Measurements from ENCODE around the gene FGGY.

Gene FGGY

DNA sequence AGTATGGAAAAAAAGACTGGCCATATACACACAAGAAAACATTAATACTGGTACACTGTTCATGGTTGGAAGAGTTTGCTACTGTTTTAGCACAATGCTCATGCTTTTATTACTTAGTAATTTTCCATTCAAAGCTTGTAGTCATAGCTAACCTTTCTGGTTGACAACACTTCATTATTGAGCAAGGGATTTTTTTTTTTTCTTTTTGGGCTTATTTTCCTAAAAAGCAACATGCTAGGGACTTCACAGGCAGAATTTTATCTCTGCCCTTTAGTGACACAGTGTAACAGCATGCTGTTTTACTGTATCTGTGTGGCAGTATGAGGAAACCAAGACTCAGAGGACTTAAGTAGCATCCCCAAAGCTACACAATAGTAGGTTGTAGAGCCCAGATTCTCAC lies 58.5 kb downstream of the FGGY start:
- Histone ChIP-seq H3K9ac (ENCODE audit: low read depth, low read length) (no peak overlapping the region), H3K27me3 (ENCODE audit: insufficient read depth, low read length) (no peaks in the 10 kb centered on the region), H3K27ac (ENCODE audit: low read length) (no peak overlapping the region), H3K36me3 (ENCODE audit: insufficient read depth, low read depth, low read length) (no peaks in the 10 kb centered on the region), H3K4me3 (ENCODE audit: low read length) (no peak overlapping the region), H3K9me3 (ENCODE audit: insufficient read depth, low read depth, low read length) (no peaks in the 10 kb centered on the region), H3K4me1 (ENCODE audit: insufficient read depth, low read length) (peaks cover 4% of the 10 kb centered on the region; the same call in 1 of the 2 replicates)

DNA sequence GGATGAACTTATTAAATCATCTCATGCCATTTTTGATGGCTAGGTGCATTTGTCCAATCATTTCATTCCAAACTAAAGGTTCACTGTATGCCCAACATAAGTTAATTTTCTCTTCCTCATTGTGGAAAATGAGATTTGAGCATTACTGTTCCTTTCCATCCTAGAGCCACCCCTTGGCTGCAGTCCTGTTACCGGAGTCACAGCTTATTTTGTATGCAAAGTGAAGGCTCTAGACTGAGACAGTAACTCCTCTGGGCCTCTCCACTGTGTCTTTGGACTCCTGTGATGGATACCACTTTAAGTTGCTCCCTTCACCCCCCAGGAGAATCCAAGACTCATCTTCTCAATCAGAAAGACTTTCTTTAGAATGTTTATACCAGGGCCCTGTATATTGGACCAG lies 59.7 kb downstream of the FGGY start:
- no peak overlapping the region for H3K9ac ChIP-seq (ENCODE audit: low read depth, low read length)
- no peaks in the 10 kb centered on the region for H3K9me3 ChIP-seq (ENCODE audit: insufficient read depth, low read depth, low read length)
- no peak overlapping the region for H3K27ac ChIP-seq (ENCODE audit: low read length)
- peaks cover 4% of the 10 kb centered on the region; the same call in 1 of the 2 replicates for H3K4me1 ChIP-seq (ENCODE audit: insufficient read depth, low read length)
- no peaks in the 10 kb centered on the region for H3K36me3 ChIP-seq (ENCODE audit: insufficient read depth, low read depth, low read length)
- H3K4me3 ChIP-seq (ENCODE audit: low read length): no peak overlapping the region
- H3K27me3 ChIP-seq (ENCODE audit: insufficient read depth, low read length): no peaks in the 10 kb centered on the region

DNA sequence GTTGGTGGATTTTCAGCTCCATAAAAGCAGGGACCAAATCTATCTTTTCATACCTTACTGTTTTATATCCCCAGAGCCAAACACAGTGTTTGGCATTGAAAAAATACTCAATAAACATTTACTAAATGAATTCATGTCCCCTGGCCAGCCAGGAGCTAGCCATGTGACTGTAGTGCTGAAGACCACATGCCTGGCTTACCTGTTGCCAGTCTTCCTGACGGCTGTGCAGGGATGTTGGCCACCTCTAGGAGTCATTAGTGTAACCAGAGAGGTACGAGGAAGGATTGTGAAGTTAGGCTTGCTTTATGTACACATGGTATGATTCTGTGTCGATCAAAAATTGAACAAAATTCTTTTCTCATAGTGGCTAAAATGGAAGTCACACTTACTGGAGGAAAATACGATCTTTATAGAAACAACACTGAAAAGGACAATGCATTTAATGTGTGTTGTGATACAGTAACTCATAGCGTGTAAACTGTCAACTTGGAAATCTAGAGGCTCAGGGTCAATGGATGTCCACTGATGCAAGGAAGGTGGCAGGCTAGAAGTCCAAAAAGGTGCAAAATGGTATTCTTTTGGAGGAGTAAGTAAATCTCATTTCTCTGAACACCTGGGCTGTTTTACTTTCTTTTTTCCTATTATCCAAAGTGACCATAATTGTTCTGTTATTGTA lies 60.9 kb downstream of the FGGY start:
- H3K4me3 ChIP-seq (ENCODE audit: low read length): no peak overlapping the region

DNA sequence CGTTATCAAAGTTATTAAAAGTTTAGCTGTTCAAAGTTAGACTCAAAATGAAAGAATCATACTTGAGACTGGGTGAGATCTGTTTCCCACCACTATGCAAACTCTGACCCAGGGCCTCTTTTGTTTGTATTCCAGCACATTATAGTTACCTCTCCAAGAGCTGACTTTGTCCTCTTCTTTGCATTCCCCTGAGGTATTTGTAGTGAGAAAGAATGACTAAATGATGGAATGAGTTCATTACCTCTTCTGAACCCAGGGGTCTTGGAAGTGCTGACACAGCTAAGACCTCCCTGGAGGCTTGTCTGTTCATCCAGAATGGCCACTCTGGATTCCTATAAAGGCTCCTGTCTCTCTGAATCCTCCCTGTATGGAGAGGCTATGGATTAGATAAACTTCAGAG lies 62.4 kb downstream of the FGGY start:
- no peak overlapping the region for H3K9ac ChIP-seq (ENCODE audit: low read depth, low read length)
- H3K9me3 ChIP-seq (ENCODE audit: insufficient read depth, low read depth, low read length): no peaks in the 10 kb centered on the region
- H3K4me1 ChIP-seq (ENCODE audit: insufficient read depth, low read length): peaks cover 4% of the 10 kb centered on the region; the same call in 1 of the 2 replicates
- no peak overlapping the region for H3K4me3 ChIP-seq (ENCODE audit: low read length)
- H3K36me3 ChIP-seq (ENCODE audit: insufficient read depth, low read depth, low read length): no peaks in the 10 kb centered on the region
- H3K27ac ChIP-seq (ENCODE audit: low read length): no peak overlapping the region
- no peaks in the 10 kb centered on the region for H3K27me3 ChIP-seq (ENCODE audit: insufficient read depth, low read length)

More for the DNA sequence above, 60.9 kb downstream of the FGGY start:
- no peaks in the 10 kb centered on the region for H3K27me3 ChIP-seq (ENCODE audit: insufficient read depth, low read length)
- H3K4me1 ChIP-seq (ENCODE audit: insufficient read depth, low read length): peaks cover 4% of the 10 kb centered on the region; the same call in 1 of the 2 replicates
- H3K9me3 ChIP-seq (ENCODE audit: insufficient read depth, low read depth, low read length): no peaks in the 10 kb centered on the region
- no peaks in the 10 kb centered on the region for H3K36me3 ChIP-seq (ENCODE audit: insufficient read depth, low read depth, low read length)
- no peak overlapping the region for H3K9ac ChIP-seq (ENCODE audit: low read depth, low read length)
- H3K27ac ChIP-seq (ENCODE audit: low read length): no peak overlapping the region

DNA sequence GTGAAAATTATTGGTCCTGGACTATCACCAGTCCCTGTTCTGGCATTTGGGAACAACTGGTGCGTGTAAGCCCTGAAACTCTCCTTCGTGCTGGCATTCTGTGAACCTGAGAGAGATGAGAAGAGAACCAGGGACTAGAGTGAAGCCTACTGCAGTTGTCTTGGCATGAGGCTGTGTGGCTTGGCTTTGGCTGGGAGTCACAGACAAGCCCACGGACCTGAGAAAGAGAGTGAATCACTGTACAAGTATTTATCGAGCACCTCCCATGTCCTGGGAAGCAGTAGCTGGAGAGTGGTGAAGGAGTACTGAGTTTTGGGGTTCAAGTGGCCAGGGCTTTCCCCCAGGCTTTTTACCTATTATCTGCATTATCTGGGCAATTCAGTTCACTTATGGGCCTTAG lies 63.3 kb downstream of the FGGY start:
- H3K36me3 ChIP-seq (ENCODE audit: insufficient read depth, low read depth, low read length): no peaks in the 10 kb centered on the region
- no peaks in the 10 kb centered on the region for H3K4me1 ChIP-seq (ENCODE audit: insufficient read depth, low read length)
- H3K9me3 ChIP-seq (ENCODE audit: insufficient read depth, low read depth, low read length): no peaks in the 10 kb centered on the region
- H3K4me3 ChIP-seq (ENCODE audit: low read length): no peak overlapping the region
- no peaks in the 10 kb centered on the region for H3K27me3 ChIP-seq (ENCODE audit: insufficient read depth, low read length)
- H3K27ac ChIP-seq (ENCODE audit: low read length): no peak overlapping the region
- no peak overlapping the region for H3K9ac ChIP-seq (ENCODE audit: low read depth, low read length)

DNA sequence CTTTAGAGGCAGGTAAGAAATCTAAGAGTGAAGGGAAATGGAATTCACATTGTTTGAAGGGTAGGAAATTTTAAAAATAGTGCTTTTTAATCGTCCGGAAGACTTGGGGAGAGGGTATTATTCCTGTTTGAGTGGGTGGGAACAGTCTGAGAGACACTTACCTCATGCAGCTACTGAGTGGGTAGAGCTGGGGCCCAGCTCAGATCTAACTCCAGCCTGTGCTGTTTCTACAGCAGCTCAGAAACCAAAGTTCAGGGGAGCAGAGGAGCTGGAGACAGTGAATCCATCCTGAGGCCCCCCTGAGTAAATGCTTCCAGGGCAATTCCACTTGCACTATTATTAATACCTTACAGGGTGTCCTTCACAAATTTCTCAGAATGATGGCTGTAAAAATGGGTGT lies 63.8 kb downstream of the FGGY start:
- Histone ChIP-seq H3K27me3 (ENCODE audit: insufficient read depth, low read length) (no peaks in the 10 kb centered on the region), H3K4me1 (ENCODE audit: insufficient read depth, low read length) (no peaks in the 10 kb centered on the region), H3K9me3 (ENCODE audit: insufficient read depth, low read depth, low read length) (no peaks in the 10 kb centered on the region), H3K9ac (ENCODE audit: low read depth, low read length) (no peak overlapping the region), H3K36me3 (ENCODE audit: insufficient read depth, low read depth, low read length) (no peaks in the 10 kb centered on the region), H3K27ac (ENCODE audit: low read length) (no peak overlapping the region), H3K4me3 (ENCODE audit: low read length) (no peak overlapping the region)

DNA sequence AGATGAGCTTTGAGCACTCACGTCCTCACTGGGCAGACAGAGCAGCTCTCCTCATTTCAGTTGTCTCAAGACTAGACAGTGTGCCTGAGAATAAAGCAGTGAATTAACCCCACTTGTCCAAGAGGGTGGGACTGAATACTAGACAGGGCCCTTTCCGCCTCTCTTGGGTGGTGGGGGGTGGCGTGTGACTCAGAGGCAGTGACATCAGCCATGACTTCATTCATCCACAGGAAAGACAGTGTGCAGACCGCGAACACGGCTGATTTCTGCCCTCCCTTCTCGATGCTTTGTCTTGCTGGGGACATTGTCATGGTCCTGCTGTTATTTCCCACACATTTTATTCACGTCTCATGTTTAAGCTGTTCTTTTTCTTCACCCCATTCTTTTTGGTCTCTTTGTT lies 64.9 kb downstream of the FGGY start:
- H3K9ac ChIP-seq (ENCODE audit: low read depth, low read length): no peak overlapping the region

DNA sequence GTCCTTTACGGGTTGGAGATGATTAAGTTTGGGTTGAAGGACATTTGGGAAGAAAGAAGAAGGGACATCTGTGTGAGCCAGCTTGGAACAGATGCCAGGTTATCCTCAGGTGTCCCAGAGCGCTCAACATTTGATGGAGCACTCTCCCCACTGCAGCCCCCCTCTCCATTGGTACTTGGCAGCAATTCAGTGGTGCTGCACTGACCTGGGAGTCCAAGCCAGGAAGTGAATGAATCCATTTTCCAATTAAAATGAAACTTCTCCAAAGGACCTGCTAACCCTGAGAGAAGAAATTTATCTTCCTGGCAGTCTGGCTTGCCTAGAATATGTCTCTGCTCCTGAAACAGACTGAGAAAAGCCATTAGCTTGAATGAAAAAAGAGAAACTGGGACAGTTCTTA lies 67.1 kb downstream of the FGGY start:
- no peaks in the 10 kb centered on the region for H3K27me3 ChIP-seq (ENCODE audit: insufficient read depth, low read length)
- no peak overlapping the region for H3K4me3 ChIP-seq (ENCODE audit: low read length)
- no peak overlapping the region for H3K27ac ChIP-seq (ENCODE audit: low read length)
- H3K9ac ChIP-seq (ENCODE audit: low read depth, low read length): no peak overlapping the region
- no peaks in the 10 kb centered on the region for H3K4me1 ChIP-seq (ENCODE audit: insufficient read depth, low read length)
- no peaks in the 10 kb centered on the region for H3K36me3 ChIP-seq (ENCODE audit: insufficient read depth, low read depth, low read length)
- H3K9me3 ChIP-seq (ENCODE audit: insufficient read depth, low read depth, low read length): no peaks in the 10 kb centered on the region

More for the DNA sequence above, 64.9 kb downstream of the FGGY start:
- H3K36me3 ChIP-seq (ENCODE audit: insufficient read depth, low read depth, low read length): no peaks in the 10 kb centered on the region
- no peaks in the 10 kb centered on the region for H3K9me3 ChIP-seq (ENCODE audit: insufficient read depth, low read depth, low read length)
- no peaks in the 10 kb centered on the region for H3K4me1 ChIP-seq (ENCODE audit: insufficient read depth, low read length)
- no peaks in the 10 kb centered on the region for H3K27me3 ChIP-seq (ENCODE audit: insufficient read depth, low read length)
- no peak overlapping the region for H3K4me3 ChIP-seq (ENCODE audit: low read length)
- H3K27ac ChIP-seq (ENCODE audit: low read length): no peak overlapping the region

DNA sequence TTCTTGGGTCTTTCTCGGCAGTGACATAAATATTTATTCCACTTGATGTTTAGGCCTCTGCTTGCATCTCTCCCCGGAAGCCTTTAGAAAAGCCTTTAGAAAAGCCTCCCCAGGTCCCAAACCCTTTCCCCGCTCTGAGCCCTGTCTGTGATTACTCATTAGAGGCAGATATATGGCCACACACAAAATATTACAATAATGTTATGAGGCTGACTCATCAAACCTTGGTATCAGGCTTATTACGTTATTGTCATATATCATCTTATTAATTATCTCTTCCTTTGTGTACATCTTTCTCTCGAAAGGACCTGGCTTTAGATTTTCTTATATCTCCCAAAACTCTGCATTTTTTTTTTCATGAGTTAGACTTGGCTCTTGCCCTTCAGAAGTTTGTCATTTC lies 69.5 kb downstream of the FGGY start:
- no peak overlapping the region for H3K4me3 ChIP-seq (ENCODE audit: low read length)
- no peak overlapping the region for H3K27ac ChIP-seq (ENCODE audit: low read length)
- H3K36me3 ChIP-seq (ENCODE audit: insufficient read depth, low read depth, low read length): no peaks in the 10 kb centered on the region
- no peak overlapping the region for H3K9ac ChIP-seq (ENCODE audit: low read depth, low read length)
- no peaks in the 10 kb centered on the region for H3K4me1 ChIP-seq (ENCODE audit: insufficient read depth, low read length)
- H3K27me3 ChIP-seq (ENCODE audit: insufficient read depth, low read length): no peaks in the 10 kb centered on the region
- H3K9me3 ChIP-seq (ENCODE audit: insufficient read depth, low read depth, low read length): no peaks in the 10 kb centered on the region

DNA sequence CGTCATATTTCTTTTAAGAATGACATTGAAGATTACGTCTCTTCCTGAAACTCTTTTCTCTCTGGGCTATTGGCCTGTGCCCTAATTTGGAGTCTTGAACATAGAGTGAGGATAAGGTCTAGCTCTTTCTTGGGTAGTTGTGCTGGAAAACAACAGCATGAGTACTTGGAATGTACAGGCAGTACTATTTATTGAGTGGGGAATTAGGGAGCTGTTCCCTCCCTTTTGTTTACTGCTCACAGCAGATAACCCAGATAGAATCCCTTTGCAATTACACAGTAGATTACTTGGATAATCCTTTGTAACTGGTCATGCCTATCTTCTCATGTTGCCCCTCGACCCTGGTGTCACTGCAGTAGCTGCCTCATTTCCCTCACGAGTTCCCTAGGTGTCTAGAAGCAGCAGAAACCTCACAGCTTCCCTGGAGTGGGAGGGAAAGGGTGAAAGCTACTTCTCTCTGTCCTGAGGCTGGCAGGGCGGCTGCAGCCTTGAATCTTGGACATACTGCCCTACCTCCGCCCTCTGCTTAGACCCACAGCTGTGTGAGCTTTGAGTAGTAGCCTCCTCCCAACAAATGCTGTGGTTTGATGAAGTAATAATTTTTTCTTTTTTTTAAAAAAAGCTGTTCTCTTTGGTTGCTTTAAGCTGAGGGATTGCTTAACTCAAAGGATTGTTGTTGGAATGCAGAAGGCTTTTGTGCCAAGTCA lies 70.6 kb downstream of the FGGY start:
- Histone ChIP-seq H3K4me3 (ENCODE audit: low read length) (no peak overlapping the region), H3K4me1 (ENCODE audit: insufficient read depth, low read length) (no peaks in the 10 kb centered on the region), H3K27me3 (ENCODE audit: insufficient read depth, low read length) (no peaks in the 10 kb centered on the region), H3K27ac (ENCODE audit: low read length) (no peak overlapping the region), H3K36me3 (ENCODE audit: insufficient read depth, low read depth, low read length) (no peaks in the 10 kb centered on the region), H3K9ac (ENCODE audit: low read depth, low read length) (no peak overlapping the region), H3K9me3 (ENCODE audit: insufficient read depth, low read depth, low read length) (no peaks in the 10 kb centered on the region)

DNA sequence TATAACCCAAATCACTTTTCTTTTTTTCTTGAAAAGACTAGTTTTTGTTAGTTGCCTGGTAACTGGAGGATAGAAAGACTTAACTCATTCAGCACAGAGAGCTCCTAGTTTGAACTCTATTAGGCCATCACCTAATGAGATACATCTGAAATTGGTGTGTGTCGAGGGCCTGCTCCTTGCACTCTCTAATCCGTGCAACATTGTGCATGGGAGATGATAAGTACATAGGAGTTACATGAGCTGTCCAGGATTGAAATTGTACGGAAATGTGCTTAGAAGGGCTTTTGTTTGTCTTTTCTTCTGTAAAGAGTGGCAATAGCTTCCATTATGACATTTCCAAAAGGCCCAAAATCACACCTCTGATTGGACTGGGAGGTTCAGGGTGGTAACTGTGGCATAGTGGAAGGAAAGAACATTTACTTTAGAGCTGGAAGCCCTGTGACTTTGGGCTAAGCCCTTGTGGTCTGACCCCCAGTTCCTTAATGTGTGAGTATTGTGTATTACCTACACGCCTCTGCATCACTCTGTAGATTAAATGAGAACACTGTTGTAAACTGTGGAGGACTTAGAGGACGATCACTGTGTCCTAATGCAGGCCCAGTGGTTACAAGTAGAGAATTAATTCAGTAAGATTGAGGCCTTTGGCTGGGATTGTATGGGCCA lies 71.2 kb downstream of the FGGY start:
- Histone ChIP-seq H3K4me3 (ENCODE audit: low read length) (no peak overlapping the region), H3K27ac (ENCODE audit: low read length) (no peak overlapping the region), H3K36me3 (ENCODE audit: insufficient read depth, low read depth, low read length) (no peaks in the 10 kb centered on the region), H3K27me3 (ENCODE audit: insufficient read depth, low read length) (no peaks in the 10 kb centered on the region), H3K9me3 (ENCODE audit: insufficient read depth, low read depth, low read length) (no peaks in the 10 kb centered on the region), H3K4me1 (ENCODE audit: insufficient read depth, low read length) (no peaks in the 10 kb centered on the region), H3K9ac (ENCODE audit: low read depth, low read length) (no peak overlapping the region)

All from iPS-20b (cell line).